Transverse colon (tissue), 4 donors: ENCODE data around the gene PPY. TPM values are rescaled to one million over a fixed set of nuclear protein-coding genes. Genes with fewer than 3 reads are reported as not detected.

Experiments
- DNase-seq: peaks from one replicate; pipeline ENCODE4 v3.0.0-alpha.2; 2019
- H3K27ac ChIP-seq, 4 donors: fragments of 200-600 bp; sonication (generic); 2 replicates each; pipeline ENCODE4 v1.5.1; 2016 to 2018; ENCODE audit warnings: inconsistent platforms in 4 of 4
- H3K27me3 ChIP-seq: fragments of 200-600 bp; sonication (generic); 2 replicates; pipeline ENCODE4 v1.5.1; 2017; ENCODE audit warnings: inconsistent platforms
- H3K36me3 ChIP-seq, 4 donors: fragments of 200-600 bp; sonication (generic); 2 replicates each; pipeline ENCODE4 v1.5.1; 2017 to 2019; ENCODE audit warnings: inconsistent platforms in 4 of 4
- H3K4me1 ChIP-seq, 4 donors: fragments of 200-600 bp; sonication (generic); 2 replicates each; pipeline ENCODE4 v1.5.1; 2017 to 2020; ENCODE audit warnings: inconsistent platforms in 4 of 4
- H3K4me3 ChIP-seq, 4 donors: fragments of 200-600 bp; sonication (generic); 1 replicate in 1 of 4; 2 replicates in 3 of 4; pipeline versions ENCODE4 v1.5.1 to v1.6.1; 2017 to 2019; ENCODE audit warnings: inconsistent platforms in 4 of 4
- H3K9me3 ChIP-seq, 2 donors: fragments of 200-600 bp; sonication (generic); 2 replicates each; pipeline ENCODE4 v1.5.1; 2017 to 2019; ENCODE audit warnings: inconsistent platforms in 2 of 2
- CTCF ChIP-seq, 5 experiments: fragments of 200-600 bp in 3 of 5; fragments of 450-650 bp in 2 of 5; sonication (generic) in 3 of 5; IDR thresholded peaks; 1 replicate in 2 of 5; 2 replicates in 3 of 5; pipeline ENCODE4 v1.5.1; 2016 to 2017; ENCODE audit warnings: antibody characterized with exemption in 5 of 5, inconsistent platforms in 3 of 5, mild to moderate bottlenecking in 2 of 5, moderate library complexity in 1 of 5
- EP300 ChIP-seq: sonication (generic); formaldehyde crosslinking; IDR thresholded peaks from one replicate; pipeline ENCODE4 v1.6.1; 2017; ENCODE audit warnings: antibody characterized with exemption, low read depth
- POLR2A ChIP-seq: fragments of 450-650 bp; IDR thresholded peaks from one replicate; pipeline ENCODE4 v1.6.1; 2016; ENCODE audit warnings: antibody characterized with exemption, mild to moderate bottlenecking, moderate library complexity
- POLR2AphosphoS5 ChIP-seq, 3 donors: sonication (generic); formaldehyde crosslinking; IDR thresholded peaks; one replicate each; pipeline ENCODE4 v1.6.1; 2016; ENCODE audit warnings: antibody characterized with exemption in 3 of 3
- WGBS, 2 donors: methylation state at CpG; one replicate each; pipeline ENCODE4 v1.1.5; 2018; ENCODE audit warnings: low coverage in 1 of 2; 5-methylcytosine and 5-hydroxymethylcytosine counted together
- in situ Hi-C, 4 donors: fragments of 200-750 bp; cut with MboI; loops; one replicate each; pipeline versions ENCODE4 v1.15.0 to v1.15.1; 2017; ENCODE audit warnings: low sequenced_read_pairs in 3 of 4, low pct_ligation_motif_present in 1 of 4, low pct_unique_long_range_greater_than_20kb in 1 of 4
- intact Hi-C: fragments of 100-400 bp; cut with DNase I; formaldehyde crosslinking; loops from one replicate; pipeline ENCODE4 v1.15.1; 2023; ENCODE audit warnings: low total_unique reads
- total RNA-seq, 4 donors: library from RNA; depleted of rRNA; stranded (reverse); fragments of >200 nt; gene quantifications; one replicate each; pipeline ENCODE4 v1.1.0, GENCODE V29; 2016

Gene PPY
- total RNA-seq, 4 donors from 2014 or later, result not detected

- TF ChIP-seq CTCF (IDR thresholded peaks at IDR 0.05) (no peak), EP300 (no peak), POLR2AphosphoS5 (IDR thresholded peaks at IDR 0.05) (no peak), POLR2A (no peak)
- no peak overlapping the region for H3K27ac ChIP-seq
- in situ Hi-C loops, result loop anchor here in 1 of 4 donors (25.0 kb wide), 1 partner anchor 92 kb away; no protein-coding TSS in a partner anchor
- no peak overlapping the region for H3K4me3 ChIP-seq
- no peak for DNase-seq
- no peaks in the 10 kb centered on the region for H3K36me3 ChIP-seq
- no peaks in the 10 kb centered on the region for H3K9me3 ChIP-seq
- intact Hi-C loops, result no loop called here
- H3K27me3 ChIP-seq, result peaks cover 79% of the 10 kb centered on the region
- peaks cover 9 to 12% (median 11%) of the 10 kb centered on the region in 4 donors for H3K4me1 ChIP-seq
- 62 to 64% methylated on average over 4 of the region's 4 CpGs for WGBS, 2 donors
Observed at GRCh38 chr17:43979671-43980070, 37.4 kb upstream of the PPY start.

DNA sequence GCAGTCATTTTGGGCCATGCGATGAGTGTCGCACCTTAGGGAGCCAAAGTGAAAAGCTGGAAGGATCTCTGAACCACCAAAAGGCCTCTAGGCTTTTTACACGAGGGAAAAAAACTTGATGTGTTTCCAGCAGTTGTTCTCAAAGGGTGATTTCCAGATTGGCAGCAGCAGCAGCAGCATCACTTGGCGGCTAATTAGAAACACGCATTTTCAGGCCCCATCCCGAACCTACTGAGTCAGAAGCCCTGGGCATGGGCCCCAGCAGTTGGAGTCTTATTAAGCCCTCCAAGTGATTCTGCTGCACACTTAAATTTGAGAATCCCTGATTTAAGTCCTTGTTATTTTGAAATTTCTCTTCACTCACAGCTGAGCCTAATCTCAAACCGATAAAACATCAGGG is 36.7 kb upstream of the PPY start:
- intact Hi-C loops (no loop called here), in situ Hi-C loops (loop anchor here in 1 of 4 donors (25.0 kb wide), 1 partner anchor 92 kb away; no protein-coding TSS in a partner anchor)
- DNase-seq, result no peak
- Histone ChIP-seq H3K36me3 (no peaks in the 10 kb centered on the region), H3K27me3 (peaks cover 79% of the 10 kb centered on the region), H3K27ac (no peak overlapping the region), H3K4me1 (peaks cover 5 to 9% (median 8%) of the 10 kb centered on the region in 4 donors), H3K4me3 (no peak overlapping the region), H3K9me3 (no peaks in the 10 kb centered on the region)
- 74 to 94% methylated on average over 3 to 7 of the region's 7 CpGs for WGBS, 2 donors
- TF ChIP-seq CTCF (IDR thresholded peaks at IDR 0.05), result no peak
- TF ChIP-seq POLR2A, result no peak
- TF ChIP-seq EP300, result no peak
- no peak for TF ChIP-seq POLR2AphosphoS5 (IDR thresholded peaks at IDR 0.05)

GRCh38 chr17:43978078-43978477 is 35.8 kb upstream of the PPY start:
- in situ Hi-C loops, result loop anchor here in 1 of 4 donors (25.0 kb wide), 1 partner anchor 91 kb away; no protein-coding TSS in a partner anchor
- H3K27me3 ChIP-seq, result peaks cover 79% of the 10 kb centered on the region
- H3K9me3 ChIP-seq, result no peaks in the 10 kb centered on the region
- DNase-seq, result no peak
- intact Hi-C loops, result no loop called here
- no peak overlapping the region for H3K4me3 ChIP-seq
- H3K4me1 ChIP-seq, result no peaks in the 10 kb centered on the region
- H3K27ac ChIP-seq, result no peak overlapping the region
- no peaks in the 10 kb centered on the region for H3K36me3 ChIP-seq
- WGBS, 2 donors, result 61 to 76% methylated on average over 2 of the region's 2 CpGs
- TF ChIP-seq POLR2A (no peak), CTCF (IDR thresholded peaks at IDR 0.05) (no peak), EP300 (no peak), POLR2AphosphoS5 (IDR thresholded peaks at IDR 0.05) (no peak)

- H3K9me3 ChIP-seq, result no peaks in the 10 kb centered on the region
- in situ Hi-C loops (loop anchor here in 1 of 4 donors (25.0 kb wide), 1 partner anchor 90 kb away; no protein-coding TSS in a partner anchor), intact Hi-C loops (no loop called here)
- DNase-seq, result no peak
- no peaks in the 10 kb centered on the region for H3K36me3 ChIP-seq
- H3K4me3 ChIP-seq, result no peak overlapping the region
- WGBS, 2 donors, result 55 to 60% methylated on average over 4 to 9 of the region's 9 CpGs
- H3K4me1 ChIP-seq, result no peaks in the 10 kb centered on the region
- peaks cover 79% of the 10 kb centered on the region for H3K27me3 ChIP-seq
- TF ChIP-seq POLR2A (no peak), CTCF (IDR thresholded peaks at IDR 0.05) (no peak), EP300 (no peak), POLR2AphosphoS5 (IDR thresholded peaks at IDR 0.05) (no peak)
- H3K27ac ChIP-seq, result no peak overlapping the region
Observed at GRCh38 chr17:43976963-43977837, 34.9 kb upstream of the PPY start.
